ENCODE results near the gene NDUFS3. TPM values are rescaled to one million over a fixed set of nuclear protein-coding genes. Genes with fewer than 3 reads are reported as not detected.

Gene NDUFS3
- total RNA-seq, 1 experiment from 2014 or later: 119 TPM

DNA sequence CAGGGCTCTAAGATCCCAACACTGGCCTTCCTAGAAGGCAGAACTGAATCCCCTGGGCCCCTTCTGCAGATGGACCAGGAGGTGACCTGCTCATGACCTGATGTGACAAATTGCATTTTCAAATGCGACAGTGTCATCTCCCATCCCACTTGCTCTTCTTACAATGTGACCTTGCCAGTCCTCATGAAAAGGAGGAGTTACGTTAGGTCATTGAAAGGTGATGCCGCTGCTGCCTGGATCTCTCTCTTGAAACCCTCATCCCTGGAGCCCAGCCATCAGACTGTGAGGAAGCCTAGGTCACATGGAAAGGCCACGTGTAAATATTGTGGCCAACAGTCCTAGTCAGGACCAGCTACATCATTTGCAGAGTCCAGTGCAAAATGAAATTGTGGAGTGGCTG, 21.0 kb downstream of the NDUFS3 start:
- no peaks in the 10 kb centered on the region for H3K9me3 ChIP-seq (ENCODE audit: insufficient read depth, low read depth)
- no peaks in the 10 kb centered on the region for H3K4me1 ChIP-seq (replicated peaks; ENCODE audit: insufficient read depth)
- ChIA-PET CTCF (no interaction called here), POLR2A (ENCODE audit: unreplicated experiment) (no interaction called here)
- no peak overlapping the region for H2AFZ ChIP-seq
- TF ChIP-seq, protein P1, sequence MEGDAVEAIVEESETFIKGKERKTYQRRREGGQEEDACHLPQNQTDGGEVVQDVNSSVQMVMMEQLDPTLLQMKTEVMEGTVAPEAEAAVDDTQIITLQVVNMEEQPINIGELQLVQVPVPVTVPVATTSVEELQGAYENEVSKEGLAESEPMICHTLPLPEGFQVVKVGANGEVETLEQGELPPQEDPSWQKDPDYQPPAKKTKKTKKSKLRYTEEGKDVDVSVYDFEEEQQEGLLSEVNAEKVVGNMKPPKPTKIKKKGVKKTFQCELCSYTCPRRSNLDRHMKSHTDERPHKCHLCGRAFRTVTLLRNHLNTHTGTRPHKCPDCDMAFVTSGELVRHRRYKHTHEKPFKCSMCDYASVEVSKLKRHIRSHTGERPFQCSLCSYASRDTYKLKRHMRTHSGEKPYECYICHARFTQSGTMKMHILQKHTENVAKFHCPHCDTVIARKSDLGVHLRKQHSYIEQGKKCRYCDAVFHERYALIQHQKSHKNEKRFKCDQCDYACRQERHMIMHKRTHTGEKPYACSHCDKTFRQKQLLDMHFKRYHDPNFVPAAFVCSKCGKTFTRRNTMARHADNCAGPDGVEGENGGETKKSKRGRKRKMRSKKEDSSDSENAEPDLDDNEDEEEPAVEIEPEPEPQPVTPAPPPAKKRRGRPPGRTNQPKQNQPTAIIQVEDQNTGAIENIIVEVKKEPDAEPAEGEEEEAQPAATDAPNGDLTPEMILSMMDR (conservative IDR thresholded peaks at IDR 0.05): no peak
- no peak for TF ChIP-seq EZH2 (IDR thresholded peaks at IDR 0.05; ENCODE audit: low read depth)
- no peaks in the 10 kb centered on the region for H4K20me1 ChIP-seq (ENCODE audit: insufficient read depth)
- intact Hi-C loops (cut with micrococcal nuclease; ENCODE audit: unreplicated experiment): no loop called here
- no peaks in the 10 kb centered on the region; the same call in 1 of the 2 replicates for H3K27me3 ChIP-seq (ENCODE audit: insufficient read depth, low read depth)
- H3K36me3 ChIP-seq (ENCODE audit: low read depth): no peaks in the 10 kb centered on the region
- no TSS peak for BruUV-seq (replicated peaks)
- no peak overlapping the region for H3K4me3 ChIP-seq
- H3K79me2 ChIP-seq (ENCODE audit: low read depth): no peaks in the 10 kb centered on the region
- no peaks in the 10 kb centered on the region for H3K9me2 ChIP-seq (ENCODE audit: insufficient read depth)
- no peak overlapping the region for H3K4me2 ChIP-seq
- DNase-seq: no peak
- H3K27ac ChIP-seq: no peak overlapping the region
- no peaks in the 10 kb centered on the region for H3F3A ChIP-seq (ENCODE audit: insufficient read depth, low read depth)

DNA sequence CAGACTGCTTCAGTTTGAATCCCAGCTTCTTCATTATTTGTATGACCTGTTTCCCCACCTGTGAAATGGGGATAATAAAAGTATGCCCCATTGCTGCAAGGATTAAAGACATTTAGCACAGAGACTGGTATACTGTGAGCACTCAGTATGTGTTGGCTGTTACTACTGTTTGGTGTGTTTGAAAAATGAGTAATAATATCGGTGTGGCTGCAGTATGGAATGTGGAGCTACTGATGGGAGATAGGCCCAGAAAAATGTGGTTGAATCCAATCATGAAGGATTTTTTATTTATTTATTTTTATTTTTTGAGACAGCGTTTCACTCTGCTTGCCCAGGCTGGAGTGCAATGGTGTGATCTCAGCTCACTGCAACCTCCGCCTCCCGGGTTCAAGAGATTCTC, 24.4 kb downstream of the NDUFS3 start:
- Histone ChIP-seq H3K9me2 (ENCODE audit: insufficient read depth) (no peaks in the 10 kb centered on the region), H3K4me2 (no peak overlapping the region), H3K36me3 (ENCODE audit: low read depth) (no peaks in the 10 kb centered on the region), H3K4me1 (replicated peaks; ENCODE audit: insufficient read depth) (no peaks in the 10 kb centered on the region), H3K79me2 (ENCODE audit: low read depth) (no peaks in the 10 kb centered on the region), H4K20me1 (ENCODE audit: insufficient read depth) (no peaks in the 10 kb centered on the region), H3F3A (ENCODE audit: insufficient read depth, low read depth) (no peaks in the 10 kb centered on the region), H3K27me3 (ENCODE audit: insufficient read depth, low read depth) (no peaks in the 10 kb centered on the region), H2AFZ (no peak overlapping the region), H3K27ac (no peak overlapping the region), H3K9me3 (ENCODE audit: insufficient read depth, low read depth) (no peaks in the 10 kb centered on the region), H3K4me3 (no peak overlapping the region)
- CTCF ChIA-PET: no interaction called here
- POLR2A ChIA-PET (ENCODE audit: unreplicated experiment): no interaction called here
- TF ChIP-seq, protein P1 (conservative IDR thresholded peaks at IDR 0.05): no peak
- TF ChIP-seq EZH2 (IDR thresholded peaks at IDR 0.05; ENCODE audit: low read depth): no peak
- BruUV-seq (replicated peaks): no TSS peak
- no peak for DNase-seq
- intact Hi-C loops (cut with micrococcal nuclease; ENCODE audit: unreplicated experiment): no loop called here

DNA sequence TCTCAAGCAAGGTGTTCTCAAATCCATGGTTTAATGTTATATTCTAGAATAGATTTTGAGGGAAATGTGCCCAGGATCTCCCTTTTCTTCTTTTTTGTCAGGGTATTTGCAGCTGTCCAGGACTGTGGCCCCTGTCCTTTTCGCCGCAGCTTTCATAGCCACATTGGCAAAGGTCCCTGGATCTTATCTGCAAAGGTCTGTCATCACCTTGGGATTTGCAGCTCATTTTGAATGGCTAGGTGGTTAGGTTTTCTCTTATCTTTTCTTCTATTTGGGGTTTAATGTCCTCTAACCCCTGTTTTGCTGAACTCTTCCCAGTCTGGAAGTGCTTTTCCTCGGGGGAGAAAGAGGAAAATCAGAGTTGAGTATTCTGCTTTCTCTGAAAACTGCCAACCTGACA, 27.0 kb downstream of the NDUFS3 start:
- Histone ChIP-seq H3K9me3 (ENCODE audit: insufficient read depth, low read depth) (no peaks in the 10 kb centered on the region), H3F3A (ENCODE audit: insufficient read depth, low read depth) (no peaks in the 10 kb centered on the region), H3K79me2 (ENCODE audit: low read depth) (no peaks in the 10 kb centered on the region), H3K36me3 (ENCODE audit: low read depth) (no peaks in the 10 kb centered on the region), H3K4me1 (replicated peaks; ENCODE audit: insufficient read depth) (no peaks in the 10 kb centered on the region), H3K27me3 (ENCODE audit: insufficient read depth, low read depth) (no peaks in the 10 kb centered on the region), H4K20me1 (ENCODE audit: insufficient read depth) (no peaks in the 10 kb centered on the region), H2AFZ (no peak overlapping the region), H3K9me2 (ENCODE audit: insufficient read depth) (no peaks in the 10 kb centered on the region), H3K4me3 (no peak overlapping the region), H3K4me2 (no peak overlapping the region), H3K27ac (no peak overlapping the region)
- TF ChIP-seq, protein P1 (conservative IDR thresholded peaks at IDR 0.05): no peak
- no peak for TF ChIP-seq EZH2 (IDR thresholded peaks at IDR 0.05; ENCODE audit: low read depth)
- intact Hi-C loops (cut with micrococcal nuclease; ENCODE audit: unreplicated experiment): no loop called here
- ChIA-PET CTCF (no interaction called here), POLR2A (ENCODE audit: unreplicated experiment) (interaction anchor here (0.5 kb wide), 1 partner anchor 9 kb away, joined by 14 read pairs; no protein-coding TSS in a partner anchor)
- no TSS peak for BruUV-seq (replicated peaks)
- DNase-seq: no peak
